Measurements from ENCODE around the gene HSD17B2. TPM values are rescaled to one million over a fixed set of nuclear protein-coding genes. Genes with fewer than 3 reads are reported as not detected.
"Not testable (repeated sequence)": the region's sequence is repeated elsewhere in the genome, so short reads cannot be mapped to it uniquely, and the experiment has no call there.

Gene HSD17B2
- total RNA-seq, 1 donor from 2014 or later: 398 TPM

GRCh38 chr16:82129881-82130280 is 94.8 kb downstream of the HSD17B2 start:
- no peak for DNase-seq (ENCODE audit: low read depth in 2 of 2)

- no peak for DNase-seq (ENCODE audit: low read depth in 2 of 2)
Observed at GRCh38 chr16:82133798-82134197, 98.7 kb downstream of the HSD17B2 start.

GRCh38 chr16:82134846-82135245 is 99.8 kb downstream of the HSD17B2 start:
- DNase-seq (ENCODE audit: low read depth in 2 of 2): no peak

- DNase-seq (ENCODE audit: low read depth in 2 of 2): no peak
Observed at GRCh38 chr16:82135844-82136243, 100.8 kb downstream of the HSD17B2 start.

- DNase-seq (ENCODE audit: low read depth in 2 of 2): peak; percentile 6 to 87
Observed at GRCh38 chr16:82136956-82137821, 102.1 kb downstream of the HSD17B2 start.

GRCh38 chr16:82137822-82138167 is 102.7 kb downstream of the HSD17B2 start:
- no peak for DNase-seq (ENCODE audit: low read depth in 2 of 2)

- DNase-seq (ENCODE audit: low read depth in 2 of 2): no peak
Observed at GRCh38 chr16:82138478-82139285, 103.6 kb downstream of the HSD17B2 start.

- not testable (repeated sequence) for DNase-seq (ENCODE audit: low read depth in 2 of 2)
Observed at GRCh38 chr16:82139286-82139571, 104.2 kb downstream of the HSD17B2 start.

- no peak for DNase-seq (ENCODE audit: low read depth in 2 of 2)
Observed at GRCh38 chr16:82146556-82146955, 111.5 kb downstream of the HSD17B2 start.

GRCh38 chr16:82146957-82147356 is 111.9 kb downstream of the HSD17B2 start:
- no peak for DNase-seq (ENCODE audit: low read depth in 2 of 2)

GRCh38 chr16:82147546-82147945 is 112.5 kb downstream of the HSD17B2 start:
- DNase-seq (ENCODE audit: low read depth in 2 of 2): no peak

Other genes starting within 250 kb of the HSD17B2 start
- gene SDR42E1, start 23.8 kb upstream of the HSD17B2 start, total RNA-seq: 3.7 and 4.2 TPM in 2 replicates
- gene MPHOSPH6, start 135.0 kb downstream of the HSD17B2 start, total RNA-seq: 15.7 and 16.5 TPM in 2 replicates

All from lung microvascular endothelial cell (primary cell).